GM21576 (cell line): ENCODE data around the gene FKBP2.

Source experiments
- ATAC-seq: cut with Tn5 transposase; IDR thresholded peaks from one replicate; pipeline ENCODE4 v1.9.1; 2021; ENCODE audit warnings: mild to moderate bottlenecking, moderate library complexity; ENCODE audit not compliant: unreplicated experiment

FKBP2 gene

GRCh38 chr11:64283092-64283491, 42.2 kb downstream of the FKBP2 start:
- ATAC-seq: no peak

GRCh38 chr11:64284048-64284961, 43.4 kb downstream of the FKBP2 start, which contains the start of gene BAD:
Gene BAD (minus strand): TSS chr11:64284665. CDS start chr11:64284368, 297 bp downstream.
- ATAC-seq: peak; percentile 71

- ATAC-seq: peak; percentile 56
Measured at GRCh38 chr11:64284962-64285884, 44.3 kb downstream of the FKBP2 start, which contains the start of gene GPR137. Gene GPR137 (plus strand): TSS chr11:64285848. CDS start chr11:64286525, 677 bp downstream.

- peak; percentile 1 for ATAC-seq
Measured at GRCh38 chr11:64285885-64286800, 45.2 kb downstream of the FKBP2 start.

GRCh38 chr11:64286801-64287159, 45.9 kb downstream of the FKBP2 start:
- ATAC-seq: no peak

GRCh38 chr11:64287676-64288352, 46.9 kb downstream of the FKBP2 start:
- ATAC-seq: no peak

- ATAC-seq: no peak
Measured at GRCh38 chr11:64288353-64288750, 47.5 kb downstream of the FKBP2 start.

GRCh38 chr11:64289002-64289564, 48.2 kb downstream of the FKBP2 start:
- ATAC-seq: no peak

GRCh38 chr11:64290352-64291261, 49.7 kb downstream of the FKBP2 start:
- ATAC-seq: no peak

GRCh38 chr11:64291262-64291751, 50.4 kb downstream of the FKBP2 start, which contains the start of gene KCNK4:
Gene KCNK4 (plus strand): TSS chr11:64291302. CDS start chr11:64293019, 1,717 bp downstream.
- ATAC-seq: no peak

- no peak for ATAC-seq
Measured at GRCh38 chr11:64291752-64292459, 51.0 kb downstream of the FKBP2 start.

GRCh38 chr11:64292460-64293254, 51.8 kb downstream of the FKBP2 start:
- no peak for ATAC-seq
